ENCODE results near the gene ZNF222. TPM values are rescaled to one million over a fixed set of nuclear protein-coding genes. Genes with fewer than 3 reads are reported as not detected.

Gene ZNF222
- total RNA-seq, 1 donor from 2014 or later: 0.96 TPM

DNA sequence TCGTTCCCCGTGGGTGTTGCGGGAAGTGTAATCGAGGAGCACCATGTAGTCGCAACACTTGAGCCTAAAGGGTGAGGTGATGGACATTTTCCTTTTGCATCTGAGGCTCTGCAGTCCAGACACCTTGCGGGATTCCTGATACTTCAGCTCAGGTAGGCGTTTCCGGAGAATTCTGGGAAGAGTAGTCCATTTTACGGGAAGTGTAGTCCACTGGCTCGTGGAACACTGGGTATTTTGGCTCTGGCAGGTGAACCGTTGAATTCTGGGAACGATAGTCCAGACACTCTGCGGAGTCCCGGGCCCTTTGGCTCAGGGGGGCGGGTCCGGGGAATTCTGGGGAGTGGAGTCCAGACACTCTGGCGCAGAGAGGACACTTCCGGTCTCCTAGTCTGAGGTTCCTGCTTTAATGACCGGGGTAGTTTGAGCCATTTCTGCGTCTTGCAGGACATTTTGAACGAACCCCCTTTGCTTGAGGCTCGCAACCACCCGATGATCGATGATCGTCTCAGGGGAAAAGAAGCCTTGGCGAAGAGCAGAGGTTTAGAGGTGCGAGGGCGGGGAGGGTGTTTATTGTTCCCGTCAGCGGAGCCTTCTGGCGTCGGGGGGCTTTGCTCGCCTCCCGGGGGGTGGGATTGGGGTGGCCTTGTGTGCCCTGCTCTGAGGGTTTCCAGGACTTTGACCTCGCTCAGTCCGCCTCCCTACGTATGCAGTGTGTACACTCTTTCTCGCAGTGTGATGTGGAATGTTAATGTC is 26.6 kb downstream of the ZNF222 start, which contains the start of gene ZNF223:
TSS of gene ZNF223 (plus strand) at position 387 of the 753 bp plus-strand sequence. CDS start 3,141 bp downstream, outside the sequence.
- DNase-seq (ENCODE audit: low spot score): peak; percentile 99

GRCh38 chr19:44055870-44056269 is 30.7 kb downstream of the ZNF222 start:
- DNase-seq (ENCODE audit: low spot score): no peak

DNA sequence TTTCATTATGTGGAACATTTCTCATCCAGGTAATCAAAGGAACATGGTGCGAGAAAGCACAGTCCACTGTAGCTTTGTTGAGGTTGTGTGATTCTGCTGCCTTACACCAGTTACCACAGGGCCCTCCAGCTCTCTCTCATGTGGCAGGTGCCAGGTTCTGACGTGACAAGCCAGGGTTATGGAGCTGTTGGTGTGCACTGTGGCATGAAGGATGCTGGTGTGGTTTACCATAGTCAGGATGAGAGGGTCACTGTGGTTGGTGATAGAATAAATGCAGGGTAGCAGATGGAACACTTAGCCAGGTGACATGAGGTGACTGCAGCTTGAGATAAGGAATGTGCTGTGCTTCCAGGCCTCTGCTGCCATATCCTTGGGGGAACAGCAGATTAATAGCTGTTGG is 34.0 kb downstream of the ZNF222 start:
- DNase-seq (ENCODE audit: low spot score): no peak

- DNase-seq (ENCODE audit: low spot score): no peak
These were observed 35.9 kb downstream of the ZNF222 start for GRCh38 chr19:44061038-44061437.

DNA sequence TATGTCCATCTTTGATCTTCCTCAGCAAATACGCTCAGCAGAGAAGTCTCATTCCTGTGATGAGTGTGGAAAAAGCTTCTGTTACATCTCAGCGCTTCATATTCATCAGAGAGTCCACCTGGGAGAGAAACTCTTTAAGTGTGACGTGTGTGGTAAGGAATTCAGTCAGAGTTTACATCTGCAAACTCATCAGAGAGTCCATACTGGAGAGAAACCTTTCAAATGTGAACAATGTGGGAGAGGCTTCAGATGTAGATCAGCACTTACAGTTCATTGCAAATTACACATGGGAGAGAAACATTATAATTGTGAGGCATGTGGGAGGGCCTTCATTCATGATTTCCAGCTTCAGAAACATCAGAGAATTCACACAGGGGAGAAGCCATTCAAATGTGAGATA is 41.1 kb downstream of the ZNF222 start:
- DNase-seq (ENCODE audit: low spot score): no peak

DNA sequence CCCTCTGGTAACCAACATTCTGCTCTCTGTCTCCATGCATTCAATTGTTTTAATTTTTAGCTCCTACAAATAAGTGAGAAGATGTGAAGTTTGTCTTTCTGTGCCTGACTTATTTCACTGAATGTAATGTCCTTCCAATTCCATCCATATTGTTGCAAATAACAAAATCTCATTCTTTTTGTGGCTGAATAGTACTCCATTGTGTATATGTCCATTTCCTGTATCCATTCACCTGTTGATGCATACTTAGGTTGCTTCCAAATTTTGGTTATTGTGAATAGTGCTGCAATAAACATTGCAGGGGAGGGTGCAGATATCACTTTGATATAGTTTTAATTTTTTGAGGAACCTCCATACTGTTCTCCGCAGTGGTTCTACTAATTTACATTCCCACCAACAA is 44.2 kb downstream of the ZNF222 start:
- no peak for DNase-seq (ENCODE audit: low spot score)

- DNase-seq (ENCODE audit: low spot score): peak; percentile 97
These were observed 46.8 kb downstream of the ZNF222 start, which contains the start of gene ZNF284 for GRCh38 chr19:44071824-44072542. Gene ZNF284 (plus strand): TSS chr19:44072159. CDS start chr19:44076390, 4,231 bp downstream.

GRCh38 chr19:44072543-44073401 is 47.6 kb downstream of the ZNF222 start:
- peak; percentile 8 for DNase-seq (ENCODE audit: low spot score)

GRCh38 chr19:44076325-44076724 is 51.1 kb downstream of the ZNF222 start:
- DNase-seq (ENCODE audit: low spot score): no peak

Other genes with a start within 250 kb of the ZNF222 start
- 6.3 TPM for gene KCNN4, start 244.4 kb upstream of the ZNF222 start, total RNA-seq (ENCODE audit: insufficient read depth, low replicate concordance)
- gene LYPD5, start 222.9 kb upstream of the ZNF222 start, total RNA-seq (ENCODE audit: insufficient read depth, low replicate concordance): 3.1 TPM
- 28.6 TPM for gene ZNF283, start 198.1 kb upstream of the ZNF222 start, total RNA-seq (ENCODE audit: insufficient read depth, low replicate concordance)
- 12.5 TPM for gene ZNF404, start 141.4 kb upstream of the ZNF222 start, total RNA-seq (ENCODE audit: insufficient read depth, low replicate concordance)
- 14.9 TPM for gene ZNF45, start 90.1 kb upstream of the ZNF222 start, total RNA-seq (ENCODE audit: insufficient read depth, low replicate concordance)
- gene ZNF221, start 74.2 kb upstream of the ZNF222 start, total RNA-seq (ENCODE audit: insufficient read depth, low replicate concordance): 15.9 TPM
- gene ZNF155, start 41.2 kb upstream of the ZNF222 start, total RNA-seq (ENCODE audit: insufficient read depth, low replicate concordance): 7.5 TPM
- gene ZNF230, start 22.4 kb upstream of the ZNF222 start, total RNA-seq (ENCODE audit: insufficient read depth, low replicate concordance): 11.3 TPM
- gene ZNF223, start 26.7 kb downstream of the ZNF222 start, total RNA-seq (ENCODE audit: insufficient read depth, low replicate concordance): 11.8 TPM
- gene ZNF284, start 46.8 kb downstream of the ZNF222 start, total RNA-seq (ENCODE audit: insufficient read depth, low replicate concordance): 4.1 TPM
- 40.4 TPM for gene ZNF224, start 69.0 kb downstream of the ZNF222 start, total RNA-seq (ENCODE audit: insufficient read depth, low replicate concordance)
- 5.5 TPM for gene ZNF225, start 88.0 kb downstream of the ZNF222 start, total RNA-seq (ENCODE audit: insufficient read depth, low replicate concordance)
- gene ZNF234, start 116.2 kb downstream of the ZNF222 start, total RNA-seq (ENCODE audit: insufficient read depth, low replicate concordance): 21.9 TPM
- 24.1 TPM for gene ZNF226, start 139.7 kb downstream of the ZNF222 start, total RNA-seq (ENCODE audit: insufficient read depth, low replicate concordance)
- gene ZNF227, start 187.2 kb downstream of the ZNF222 start, total RNA-seq (ENCODE audit: insufficient read depth, low replicate concordance): 21.7 TPM
- 9.9 TPM for gene ZNF233, start 234.5 kb downstream of the ZNF222 start, total RNA-seq (ENCODE audit: insufficient read depth, low replicate concordance)